ENCODE results near the gene ALDOA.

GRCh38 chr16:30017277-30017656 lies 48.3 kb upstream of the ALDOA start:
- no peak for TF ChIP-seq GABPA (IDR thresholded peaks at IDR 0.05; ENCODE audit: low read depth)
- no peak for TF ChIP-seq REST (IDR thresholded peaks at IDR 0.05; ENCODE audit: low read depth, low read length)
- no peak for TF ChIP-seq CTCF (IDR thresholded peaks at IDR 0.05 in 2 of 3, conservative IDR thresholded peaks at IDR 0.05 in 1 of 3; ENCODE audit: control insufficient read depth in 2 of 3, extremely low read depth in 1 of 3, insufficient read depth in 1 of 3, low read depth in 3 of 3, low read length in 3 of 3)
- TF ChIP-seq CHD2 (IDR thresholded peaks at IDR 0.05; ENCODE audit: borderline replicate concordance, low read depth, low read length): no peak
- no peak for TF ChIP-seq CEBPB (IDR thresholded peaks at IDR 0.05; ENCODE audit: borderline replicate concordance in 1 of 2, low read depth in 2 of 2, low read length in 2 of 2)
- no peak for TF ChIP-seq BACH1 (IDR thresholded peaks at IDR 0.05; ENCODE audit: borderline replicate concordance)

Measured in GM12878 (cell line).